Osteoblast (primary cell): ENCODE data around the gene TEDC2. TPM values are rescaled to one million over a fixed set of nuclear protein-coding genes. Genes with fewer than 3 reads are reported as not detected.

Experiments
- DNase-seq: peaks from one replicate; pipeline ENCODE4 v3.0.0; 2011; ENCODE audit warnings: low spot score, mixed read lengths; ENCODE audit not compliant: insufficient read length; ENCODE audit errors: missing footprints
- H2AFZ ChIP-seq: 2 replicates; pipeline ENCODE4 v1.6.0; 2011; ENCODE audit warnings: mild to moderate bottlenecking, low read length
- H3K27ac ChIP-seq: 2 replicates; pipeline ENCODE4 v1.5.1; 2011; ENCODE audit warnings: mild to moderate bottlenecking, low read depth, low read length, moderate library complexity
- H3K27me3 ChIP-seq: 2 replicates; pipeline ENCODE4 v1.6.0; 2012; ENCODE audit warnings: mild to moderate bottlenecking, control low read depth, inconsistent platforms, low read length, moderate library complexity; ENCODE audit not compliant: insufficient read depth
- H3K36me3 ChIP-seq: 2 replicates; pipeline ENCODE4 v1.5.1; 2011; ENCODE audit warnings: mild to moderate bottlenecking, low read length, control low read depth, moderate library complexity; ENCODE audit not compliant: insufficient read depth
- H3K4me1 ChIP-seq: 2 replicates; pipeline ENCODE4 v1.5.1; 2011; ENCODE audit warnings: mild to moderate bottlenecking, low read length, control low read depth, moderate library complexity; ENCODE audit not compliant: insufficient read depth
- H3K4me2 ChIP-seq: 2 replicates; pipeline ENCODE4 v1.6.0; 2011; ENCODE audit warnings: mild to moderate bottlenecking, low read length; ENCODE audit not compliant: insufficient read depth
- H3K4me3 ChIP-seq: fragments of 200-600 bp; sonication (generic); 3 replicates; pipeline ENCODE4 v1.5.1; 2012; ENCODE audit warnings: mild to moderate bottlenecking, low read length, inconsistent platforms; ENCODE audit not compliant: insufficient read depth
- H3K79me2 ChIP-seq: 2 replicates; pipeline ENCODE4 v1.6.0; 2012; ENCODE audit warnings: mild to moderate bottlenecking, low read length, control low read depth, inconsistent platforms; ENCODE audit not compliant: insufficient read depth
- H3K9me3 ChIP-seq: 2 replicates; pipeline ENCODE4 v1.5.1; 2011; ENCODE audit warnings: low read depth, low read length, control low read depth
- H4K20me1 ChIP-seq: 2 replicates; pipeline ENCODE4 v1.6.0; 2012; ENCODE audit warnings: mild to moderate bottlenecking, low read length, control low read depth; ENCODE audit not compliant: insufficient read depth
- CTCF ChIP-seq: IDR thresholded peaks from 2 replicates; pipeline ENCODE4 v1.5.1; 2011; ENCODE audit warnings: mild to moderate bottlenecking, low read depth, low read length, moderate library complexity; ENCODE audit errors: extremely low read depth
- small RNA-seq: library from RNA; depleted of rRNA; stranded (forward); fragments of <200 nt; gene quantifications from one replicate; pipeline ENCODE3, GENCODE V24; 2012
- total RNA-seq: library from RNA; depleted of rRNA; stranded (reverse); fragments of >200 nt; gene quantifications from 2 replicates; pipeline ENCODE4 v1.2.3, GENCODE V29; 2012

Gene TEDC2
- total RNA-seq, 1 donor: 5.1 TPM

- peak; percentile 83 for DNase-seq
- H4K20me1 ChIP-seq: peaks cover 34% of the 10 kb centered on the region
- H2AFZ ChIP-seq: peak overlapping the region; percentile 68
- H3K36me3 ChIP-seq: peaks cover 5% of the 10 kb centered on the region
- peak overlapping the region; percentile 98 for H3K4me3 ChIP-seq
- no peak overlapping the region for H3K27ac ChIP-seq
- peak overlapping the region; percentile 77 for H3K4me2 ChIP-seq
- peaks cover 40% of the 10 kb centered on the region for H3K79me2 ChIP-seq
- H3K27me3 ChIP-seq: no peaks in the 10 kb centered on the region
- peaks cover 39% of the 10 kb centered on the region for H3K4me1 ChIP-seq
- H3K9me3 ChIP-seq: no peaks in the 10 kb centered on the region
- peak; percentile 12 for TF ChIP-seq CTCF
Observed at GRCh38 chr16:2512735-2513404, 53.0 kb downstream of the TEDC2 start.

GRCh38 chr16:2513405-2514332 lies 53.8 kb downstream of the TEDC2 start, which contains the start of gene ATP6V0C:
Gene ATP6V0C, plus strand, starts transcription at chr16:2513952. Its CDS starts 152 bp downstream, at chr16:2514104.
- DNase-seq: peak; percentile 99
- Histone ChIP-seq H2AFZ (peak within 1 kb of the TSS; percentile 68), H3K36me3 (peaks cover 5% of the 10 kb centered on the region), H3K27ac (peak within 1 kb of the TSS; percentile 93), H4K20me1 (peaks cover 42% of the 10 kb centered on the region), H3K9me3 (no peaks in the 10 kb centered on the region), H3K79me2 (peaks cover 48% of the 10 kb centered on the region), H3K4me3 (peak within 1 kb of the TSS; percentile 98), H3K4me1 (peaks cover 41% of the 10 kb centered on the region), H3K4me2 (peak within 1 kb of the TSS; percentile 99), H3K27me3 (no peaks in the 10 kb centered on the region)
- TF ChIP-seq CTCF: no peak

Small RNA genes lying within 50 kb of the gene (small RNA-seq; reads per million reads assigned to genes)
- 0.45 reads per million for gene MIR6768

Other genes with a start within 250 kb of the TEDC2 start
- 1.5 and 2.5 TPM in 2 replicates for gene BRICD5, start 249.2 kb upstream of the TEDC2 start, total RNA-seq
- 14.1 and 14.4 TPM in 2 replicates for gene PGP, start 245.3 kb upstream of the TEDC2 start, total RNA-seq
- gene E4F1, start 236.5 kb upstream of the TEDC2 start, total RNA-seq: 30.9 and 31.5 TPM in 2 replicates
- gene DNASE1L2, start 223.7 kb upstream of the TEDC2 start, total RNA-seq: 0.72 and 0.88 TPM in 2 replicates
- 42.3 and 44.5 TPM in 2 replicates for gene ECI1, start 208.5 kb upstream of the TEDC2 start, total RNA-seq
- gene RNPS1, start 192.0 kb upstream of the TEDC2 start, total RNA-seq: 64.2 and 81.1 TPM in 2 replicates
- 0.88 and 1.4 TPM in 2 replicates for gene ABCA3, start 119.4 kb upstream of the TEDC2 start, total RNA-seq
- 6.9 and 7.4 TPM in 2 replicates for gene CCNF, start 30.7 kb upstream of the TEDC2 start, total RNA-seq
- gene NTN3, start 11.2 kb downstream of the TEDC2 start, total RNA-seq: under 0.01 and 0.36 TPM in 2 replicates
- 15.9 and 16.6 TPM in 2 replicates for gene TBC1D24, start 15.0 kb downstream of the TEDC2 start, total RNA-seq
- 18.8 and 22.7 TPM in 2 replicates for gene ATP6V0C, start 53.8 kb downstream of the TEDC2 start, total RNA-seq
- gene AMDHD2, start 60.3 kb downstream of the TEDC2 start, total RNA-seq: 88.4 and 94.8 TPM in 2 replicates
- not detected in 2 replicates for gene CEMP1, start 71.3 kb downstream of the TEDC2 start, total RNA-seq
- gene PDPK1, start 77.9 kb downstream of the TEDC2 start, total RNA-seq: 19.2 and 23.2 TPM in 2 replicates
- 19.2 and 21.7 TPM in 2 replicates for gene KCTD5, start 222.4 kb downstream of the TEDC2 start, total RNA-seq